Measurements from ENCODE around the gene STIP1. TPM values are rescaled to one million over a fixed set of nuclear protein-coding genes. Genes with fewer than 3 reads are reported as not detected.

STIP1 gene
- total and polyA plus RNA-seq, 2 donors (not counting 1 experiment from before 2014, with no cell fraction given): 98.8 to 147 TPM

DNA sequence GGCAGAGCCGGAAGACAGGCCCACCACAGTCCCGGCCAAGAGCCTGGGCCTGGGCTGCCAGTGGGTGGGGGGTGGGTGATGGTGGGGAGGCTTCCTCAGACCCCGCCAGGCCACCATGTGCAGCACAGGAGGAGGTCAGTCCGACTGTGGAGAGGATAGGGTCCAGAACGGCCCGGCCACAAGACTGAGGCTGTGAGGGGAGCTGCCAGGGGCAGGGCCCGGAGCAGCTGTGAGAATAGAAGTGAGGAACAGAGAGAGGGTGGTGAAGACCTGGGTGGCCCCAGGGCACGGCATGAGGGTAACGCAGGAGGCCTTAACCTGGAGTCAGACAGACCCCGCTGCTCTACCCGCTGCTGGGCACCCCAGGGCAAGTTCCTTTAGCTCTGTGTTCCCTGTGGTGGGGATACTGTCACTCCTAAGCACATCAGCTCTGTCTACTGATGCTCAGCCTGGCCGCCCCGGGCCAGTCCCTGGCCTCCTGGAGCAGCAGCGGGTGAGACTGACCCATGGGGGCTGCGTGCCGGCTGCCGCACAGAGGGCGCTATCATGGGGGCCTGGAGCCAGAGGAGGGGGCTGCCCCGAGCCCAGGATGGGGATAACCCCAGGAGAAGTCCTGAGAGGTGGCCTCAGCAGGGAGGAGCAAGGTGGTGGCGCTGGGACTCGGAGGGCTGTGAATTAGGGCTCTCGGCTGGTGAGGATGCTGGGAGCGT, 22.3 kb downstream of the STIP1 start:
- TF ChIP-seq, protein P1, sequence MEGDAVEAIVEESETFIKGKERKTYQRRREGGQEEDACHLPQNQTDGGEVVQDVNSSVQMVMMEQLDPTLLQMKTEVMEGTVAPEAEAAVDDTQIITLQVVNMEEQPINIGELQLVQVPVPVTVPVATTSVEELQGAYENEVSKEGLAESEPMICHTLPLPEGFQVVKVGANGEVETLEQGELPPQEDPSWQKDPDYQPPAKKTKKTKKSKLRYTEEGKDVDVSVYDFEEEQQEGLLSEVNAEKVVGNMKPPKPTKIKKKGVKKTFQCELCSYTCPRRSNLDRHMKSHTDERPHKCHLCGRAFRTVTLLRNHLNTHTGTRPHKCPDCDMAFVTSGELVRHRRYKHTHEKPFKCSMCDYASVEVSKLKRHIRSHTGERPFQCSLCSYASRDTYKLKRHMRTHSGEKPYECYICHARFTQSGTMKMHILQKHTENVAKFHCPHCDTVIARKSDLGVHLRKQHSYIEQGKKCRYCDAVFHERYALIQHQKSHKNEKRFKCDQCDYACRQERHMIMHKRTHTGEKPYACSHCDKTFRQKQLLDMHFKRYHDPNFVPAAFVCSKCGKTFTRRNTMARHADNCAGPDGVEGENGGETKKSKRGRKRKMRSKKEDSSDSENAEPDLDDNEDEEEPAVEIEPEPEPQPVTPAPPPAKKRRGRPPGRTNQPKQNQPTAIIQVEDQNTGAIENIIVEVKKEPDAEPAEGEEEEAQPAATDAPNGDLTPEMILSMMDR (conservative IDR thresholded peaks at IDR 0.05 in 1 of 2, IDR thresholded peaks at IDR 0.05 in 1 of 2; ENCODE audit: low read depth in 1 of 2, low read length in 2 of 2): no peak
- TF ChIP-seq EZH2 (IDR thresholded peaks at IDR 0.05; ENCODE audit: low read length, missing control alignments): no peak
- DNase-seq (ENCODE audit: low read depth in 2 of 2): no peak
- H3K36me3 ChIP-seq (ENCODE audit: control insufficient read depth, insufficient read depth, low read length): peaks cover 22% of the 10 kb centered on the region
- H3K79me2 ChIP-seq (ENCODE audit: control insufficient read depth, insufficient read depth, low read length): no peaks in the 10 kb centered on the region
- H3K4me2 ChIP-seq (ENCODE audit: extremely low read depth, insufficient read depth, low read length): no peak overlapping the region
- H4K20me1 ChIP-seq (ENCODE audit: control insufficient read depth, extremely low read depth, insufficient read depth, low read length): no peaks in the 10 kb centered on the region
- H3K4me1 ChIP-seq (ENCODE audit: control insufficient read depth, extremely low read depth, insufficient read depth, low read length): peaks cover 18% of the 10 kb centered on the region
- no peak overlapping the region for H2AFZ ChIP-seq (ENCODE audit: low read length)
- peak overlapping the region; percentile 63 for H3K9ac ChIP-seq (ENCODE audit: insufficient read depth, low read length)
- H3K9me3 ChIP-seq (ENCODE audit: control insufficient read depth, insufficient read depth, low read depth, low read length): no peaks in the 10 kb centered on the region
- H3K27ac ChIP-seq (ENCODE audit: insufficient read depth, low read length): peak overlapping the region; percentile 89
- H3K27me3 ChIP-seq (ENCODE audit: control insufficient read depth, insufficient read depth, low read length): no peaks in the 10 kb centered on the region
- H3K4me3 ChIP-seq (replicated peaks in 1 of 4; ENCODE audit: control extremely low read depth in 1 of 4, insufficient read depth in 1 of 4, low read depth in 3 of 4, low read length in 4 of 4): peak overlapping the region in 1 of 4 experiments; percentile 16

DNA sequence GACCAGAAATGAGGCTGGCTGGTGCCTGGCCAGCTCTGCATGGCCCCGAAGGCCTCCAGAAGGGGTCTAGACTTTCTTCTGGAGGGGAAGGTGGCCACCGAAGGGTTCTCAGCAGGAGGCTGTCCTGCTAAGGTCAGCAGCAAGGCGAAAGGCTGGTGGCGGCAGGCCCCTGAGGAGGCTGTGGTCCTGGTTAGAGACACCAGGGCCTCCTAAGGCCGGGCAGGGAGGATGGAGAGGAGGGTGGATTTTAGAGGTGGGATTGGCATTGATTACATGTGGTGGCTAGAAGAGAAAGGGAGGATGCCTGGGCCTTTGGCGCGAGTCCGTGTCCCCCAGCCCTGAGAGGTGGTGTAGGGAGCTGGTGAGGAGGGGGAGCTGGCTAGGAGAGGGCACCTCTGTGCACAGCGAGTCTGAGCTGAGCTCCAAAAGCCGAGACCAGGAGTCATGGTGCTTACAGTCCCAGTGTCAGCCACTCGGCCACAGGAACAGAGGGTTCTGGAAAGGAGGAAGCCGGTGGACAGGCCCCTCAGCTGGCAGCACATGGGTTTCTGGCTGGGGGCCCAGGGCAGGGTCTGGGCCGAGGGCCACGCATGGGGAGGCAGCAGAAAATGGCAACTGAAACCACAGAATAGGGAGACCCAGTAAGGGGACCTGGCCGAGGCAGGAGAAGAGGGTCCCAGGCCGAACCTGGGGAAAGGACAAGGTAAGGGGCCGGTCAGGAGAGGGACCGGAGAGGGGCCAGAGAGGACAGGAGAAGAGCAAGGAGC, 23.0 kb downstream of the STIP1 start:
- peaks cover 15% of the 10 kb centered on the region for H3K36me3 ChIP-seq (ENCODE audit: control insufficient read depth, insufficient read depth, low read length)
- H3K79me2 ChIP-seq (ENCODE audit: control insufficient read depth, insufficient read depth, low read length): no peaks in the 10 kb centered on the region
- H3K4me1 ChIP-seq (ENCODE audit: control insufficient read depth, extremely low read depth, insufficient read depth, low read length): peaks cover 18% of the 10 kb centered on the region
- DNase-seq (ENCODE audit: low read depth in 2 of 2): no peak
- H3K9ac ChIP-seq (ENCODE audit: insufficient read depth, low read length): no peak overlapping the region
- no peaks in the 10 kb centered on the region for H3K9me3 ChIP-seq (ENCODE audit: control insufficient read depth, insufficient read depth, low read depth, low read length)
- H3K4me3 ChIP-seq (replicated peaks in 1 of 4; ENCODE audit: control extremely low read depth in 1 of 4, insufficient read depth in 1 of 4, low read depth in 3 of 4, low read length in 4 of 4): no peak overlapping the region
- no peaks in the 10 kb centered on the region for H3K27me3 ChIP-seq (ENCODE audit: control insufficient read depth, insufficient read depth, low read length)
- no peak overlapping the region for H3K27ac ChIP-seq (ENCODE audit: insufficient read depth, low read length)
- TF ChIP-seq, protein P1 (conservative IDR thresholded peaks at IDR 0.05 in 1 of 2, IDR thresholded peaks at IDR 0.05 in 1 of 2; ENCODE audit: low read depth in 1 of 2, low read length in 2 of 2): no peak
- TF ChIP-seq EZH2 (IDR thresholded peaks at IDR 0.05; ENCODE audit: low read length, missing control alignments): no peak
- no peaks in the 10 kb centered on the region for H4K20me1 ChIP-seq (ENCODE audit: control insufficient read depth, extremely low read depth, insufficient read depth, low read length)
- no peak overlapping the region for H3K4me2 ChIP-seq (ENCODE audit: extremely low read depth, insufficient read depth, low read length)
- no peak overlapping the region for H2AFZ ChIP-seq (ENCODE audit: low read length)

DNA sequence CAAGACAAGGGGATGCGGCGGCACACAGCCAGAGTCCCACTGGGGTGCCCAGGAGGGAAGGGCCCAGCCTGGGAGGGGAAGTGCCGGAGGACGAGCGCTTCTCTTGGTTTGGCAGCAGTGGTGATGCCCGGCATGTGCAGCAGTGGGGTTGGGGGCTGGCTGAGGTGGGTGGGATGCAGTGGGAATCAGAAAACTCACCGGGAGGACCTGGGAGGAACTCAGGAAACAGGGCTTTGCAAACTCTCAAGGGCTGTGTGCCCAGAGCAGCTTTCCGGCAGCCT, 23.5 kb downstream of the STIP1 start:
- Histone ChIP-seq H3K9me3 (ENCODE audit: control insufficient read depth, insufficient read depth, low read depth, low read length) (no peaks in the 10 kb centered on the region), H3K9ac (ENCODE audit: insufficient read depth, low read length) (no peak overlapping the region), H3K4me3 (replicated peaks in 1 of 4; ENCODE audit: control extremely low read depth in 1 of 4, insufficient read depth in 1 of 4, low read depth in 3 of 4, low read length in 4 of 4) (no peak overlapping the region), H3K36me3 (ENCODE audit: control insufficient read depth, insufficient read depth, low read length) (peaks cover 13% of the 10 kb centered on the region), H4K20me1 (ENCODE audit: control insufficient read depth, extremely low read depth, insufficient read depth, low read length) (no peaks in the 10 kb centered on the region), H3K4me2 (ENCODE audit: extremely low read depth, insufficient read depth, low read length) (no peak overlapping the region), H3K27ac (ENCODE audit: insufficient read depth, low read length) (no peak overlapping the region), H3K27me3 (ENCODE audit: control insufficient read depth, insufficient read depth, low read length) (no peaks in the 10 kb centered on the region), H2AFZ (ENCODE audit: low read length) (no peak overlapping the region), H3K79me2 (ENCODE audit: control insufficient read depth, insufficient read depth, low read length) (no peaks in the 10 kb centered on the region), H3K4me1 (ENCODE audit: control insufficient read depth, extremely low read depth, insufficient read depth, low read length) (peaks cover 15% of the 10 kb centered on the region)
- TF ChIP-seq, protein P1 (conservative IDR thresholded peaks at IDR 0.05 in 1 of 2, IDR thresholded peaks at IDR 0.05 in 1 of 2; ENCODE audit: low read depth in 1 of 2, low read length in 2 of 2): no peak
- TF ChIP-seq EZH2 (IDR thresholded peaks at IDR 0.05; ENCODE audit: low read length, missing control alignments): no peak
- no peak for DNase-seq (ENCODE audit: low read depth in 2 of 2)
